Sciatic nerve (tissue), 2 donors: ENCODE measurements around the gene LAMA1. TPM values are rescaled to one million over a fixed set of nuclear protein-coding genes. Genes with fewer than 3 reads are reported as not detected.

Experiments used
- ATAC-seq: fragments of 200-7000 bp; cut with Tn5 transposase; one replicate; pipeline ENCODE4 v1.9.1; 2020; ENCODE audit warnings: mild to moderate bottlenecking, moderate library complexity
- DNase-seq: peaks from one replicate; pipeline ENCODE4 v3.0.0-alpha.2; 2020; ENCODE audit warnings: low spot score
- intact Hi-C: fragments of 100-400 bp; cut with DNase I; formaldehyde crosslinking; loops from one replicate; pipeline ENCODE4 v1.14.2; 2022
- total RNA-seq: library from RNA; stranded (reverse); fragmentation: NEBNext Ultra II Directional; extraction: Animal tissue kit (Norgen Biotek cat#: 25700); gene quantifications from one replicate; pipeline ENCODE4 v1.2.1, GENCODE V29; 2021
- donor health status: DM: no; HTN: no; CAD: no.
- donor health status: DM: no; HTN: no; CAD: no.

LAMA1 gene
- total RNA-seq, 1 donor from 2014 or later, result 2.0 TPM

DNA sequence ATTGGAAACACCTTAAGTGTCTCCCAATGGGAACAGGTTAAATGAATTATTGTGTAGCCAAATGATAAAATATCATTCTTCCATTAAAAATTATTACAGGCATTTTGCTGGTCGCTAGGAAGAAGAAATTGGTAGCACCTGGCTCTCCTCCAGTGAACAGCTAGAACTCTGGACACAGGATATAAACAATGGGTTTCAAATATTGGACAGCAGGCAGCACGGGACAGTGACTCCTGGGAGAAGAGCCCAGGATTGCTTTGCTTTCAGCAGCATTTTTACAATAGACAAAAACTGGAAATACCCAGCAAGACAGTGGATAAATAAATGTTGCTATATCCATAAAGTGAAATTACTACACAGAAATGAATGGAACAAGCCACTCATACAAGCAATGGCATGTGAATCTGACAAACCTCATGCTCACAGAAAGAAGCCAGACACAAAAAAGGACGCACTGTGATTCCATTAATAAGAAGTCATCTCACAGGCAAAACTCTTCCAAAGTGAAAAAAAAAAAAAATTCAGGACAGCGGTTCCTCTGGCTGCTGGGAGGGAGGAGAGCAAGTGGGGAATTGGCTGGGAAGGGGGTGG, 50.5 kb downstream of the LAMA1 start:
- ATAC-seq (no peak), DNase-seq (no peak)
- intact Hi-C loops, result no loop called here

- DNase-seq, result no peak
- intact Hi-C loops, result no loop called here
- no peak for ATAC-seq
Measured at GRCh38 chr18:7065736-7066135, 51.9 kb downstream of the LAMA1 start.

GRCh38 chr18:7064346-7064745, 53.3 kb downstream of the LAMA1 start:
- DNase-seq (no peak), ATAC-seq (no peak)

DNA sequence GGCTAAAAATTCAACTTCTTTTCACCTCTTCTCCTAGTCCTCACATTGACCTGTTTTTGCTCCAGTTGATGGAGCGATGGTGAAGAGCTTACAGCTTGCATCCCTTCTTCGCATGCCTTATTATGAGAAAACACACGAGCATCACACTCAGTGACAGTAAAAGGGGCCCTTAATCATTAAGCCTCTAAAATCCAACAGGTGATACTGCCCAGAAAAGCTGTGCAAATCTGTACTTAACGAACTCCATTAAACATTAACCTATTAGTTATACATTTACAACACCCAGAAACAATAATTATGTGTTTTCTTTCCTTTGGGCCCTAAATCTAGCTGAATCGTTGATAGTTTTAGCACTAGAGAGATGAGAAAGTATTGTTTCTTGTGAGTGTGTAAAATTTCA, 54.8 kb downstream of the LAMA1 start:
- intact Hi-C loops, result loop anchor here (5.0 kb wide), 1 partner anchor 1414 kb away; no protein-coding TSS in a partner anchor
- no peak for ATAC-seq
- no peak for DNase-seq

More at GRCh38 chr18:7064346-7064745, 53.3 kb downstream of the LAMA1 start:
- intact Hi-C loops, result loop anchor here (5.0 kb wide), 1 partner anchor 1413 kb away; no protein-coding TSS in a partner anchor

GRCh38 chr18:7062236-7062635, 55.4 kb downstream of the LAMA1 start:
- intact Hi-C loops, result loop anchor here (5.0 kb wide), 1 partner anchor 1415 kb away; no protein-coding TSS in a partner anchor
- no peak for DNase-seq
- no peak for ATAC-seq

DNA sequence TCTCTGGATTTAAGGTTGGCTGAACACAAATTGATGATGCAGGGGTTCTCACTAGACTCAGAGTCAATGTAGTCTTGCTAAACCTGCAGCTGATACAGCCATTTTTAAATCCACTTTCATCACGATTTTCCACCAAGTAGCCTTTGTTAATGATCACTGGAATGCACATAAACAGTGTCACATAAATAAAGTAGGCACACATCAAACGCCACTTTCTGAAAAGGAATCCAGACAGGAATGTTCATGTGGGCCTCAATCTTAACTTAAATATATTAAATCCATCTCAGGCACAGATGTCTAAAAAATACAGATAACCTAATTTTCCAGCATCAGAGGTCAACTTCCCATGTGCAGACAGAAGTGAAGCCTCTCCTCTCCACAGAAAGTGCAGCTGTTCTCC, 58.3 kb downstream of the LAMA1 start:
- no peak for ATAC-seq
- DNase-seq, result no peak
- intact Hi-C loops, result no loop called here

DNA sequence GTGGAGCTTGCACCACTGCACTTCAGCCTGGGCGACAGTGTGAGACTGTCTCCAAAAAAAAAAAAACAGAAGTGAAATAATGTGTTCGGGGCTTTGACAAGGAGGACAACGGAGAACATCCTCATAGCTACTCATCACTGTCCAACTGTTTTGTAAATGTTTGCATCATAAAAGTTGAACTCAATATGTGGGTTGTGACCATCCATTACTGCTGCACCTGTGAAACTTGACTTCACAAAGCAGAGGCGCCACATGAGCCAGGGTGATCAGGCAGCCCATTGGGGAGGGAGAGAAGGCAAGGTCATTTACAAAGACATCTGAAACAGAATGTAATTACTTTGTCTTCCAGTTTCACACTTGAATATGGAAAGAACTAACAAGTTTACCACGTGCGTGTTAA, 61.6 kb downstream of the LAMA1 start:
- no peak for DNase-seq
- intact Hi-C loops, result no loop called here
- ATAC-seq, result no peak

- DNase-seq (no peak), ATAC-seq (no peak)
- intact Hi-C loops, result no loop called here
Measured at GRCh38 chr18:7049951-7050350, 67.6 kb downstream of the LAMA1 start.

DNA sequence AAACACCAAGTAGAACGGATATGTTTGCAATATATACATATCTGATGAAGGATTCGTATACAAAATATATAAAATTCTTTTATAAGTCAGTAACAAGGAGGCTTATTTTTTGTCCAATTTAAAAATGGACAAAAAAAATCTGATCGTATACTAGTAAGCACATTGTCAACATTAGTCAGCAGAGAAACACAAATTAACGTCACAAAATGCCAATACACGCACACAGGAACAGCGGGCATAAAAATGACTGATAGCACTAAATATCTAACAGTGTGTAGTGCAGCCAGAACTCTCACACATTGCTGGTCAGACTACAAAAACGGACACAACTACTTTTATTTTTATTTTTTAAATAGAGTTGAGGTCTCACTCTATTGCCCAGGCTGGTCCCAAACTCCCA, 69.5 kb downstream of the LAMA1 start:
- DNase-seq (no peak), ATAC-seq (no peak)
- intact Hi-C loops, result no loop called here

GRCh38 chr18:7047336-7047735, 70.3 kb downstream of the LAMA1 start:
- no peak for DNase-seq
- intact Hi-C loops, result no loop called here
- ATAC-seq, result no peak

DNA sequence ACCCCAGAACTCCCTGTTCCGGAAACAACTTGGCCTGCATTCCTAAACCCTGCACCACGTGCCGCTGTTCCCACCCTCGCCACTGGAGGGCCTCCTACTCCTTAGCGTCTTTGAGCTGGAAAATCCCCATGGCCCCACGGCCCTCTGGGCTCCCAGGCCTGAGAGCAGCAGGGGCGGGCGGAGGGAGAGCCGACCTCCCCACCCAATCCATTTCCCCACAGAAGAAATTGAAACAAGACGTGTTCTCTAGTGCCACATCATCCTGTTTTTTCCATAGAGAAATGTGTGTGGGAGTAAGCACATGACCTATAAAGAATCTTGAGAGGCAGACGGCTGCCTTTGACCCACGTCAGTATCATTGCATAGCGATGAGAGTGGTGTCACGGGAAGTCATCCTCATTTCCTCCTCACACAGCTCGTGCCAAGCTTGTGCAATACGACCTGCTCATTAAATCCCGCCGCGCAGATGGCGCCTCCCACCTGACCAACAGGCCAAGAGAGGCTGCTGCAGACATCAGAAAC, 79.2 kb downstream of the LAMA1 start:
- intact Hi-C loops, result no loop called here
- DNase-seq (peak; percentile 90), ATAC-seq (peak; percentile 98)

DNA sequence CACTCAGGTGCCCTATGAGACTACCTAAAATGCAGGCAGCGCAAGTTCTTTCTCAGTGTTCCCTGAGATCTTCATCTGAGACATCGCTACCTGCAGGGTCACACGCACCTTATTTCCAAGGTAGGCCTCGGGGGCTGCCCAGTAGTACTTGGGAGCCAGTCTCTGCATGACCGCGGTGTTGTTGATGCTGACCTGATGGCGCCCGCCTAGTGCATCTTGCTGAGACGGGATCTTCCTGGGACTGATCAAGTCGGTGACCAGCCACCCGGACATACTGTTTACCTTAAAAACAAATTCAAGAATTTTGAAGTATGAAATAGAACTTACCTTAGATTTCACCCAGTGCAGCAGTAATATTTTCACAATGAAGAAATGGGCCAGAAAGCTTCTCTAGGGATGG, 80.1 kb downstream of the LAMA1 start:
- DNase-seq (no peak), ATAC-seq (no peak)
- intact Hi-C loops, result no loop called here

DNA sequence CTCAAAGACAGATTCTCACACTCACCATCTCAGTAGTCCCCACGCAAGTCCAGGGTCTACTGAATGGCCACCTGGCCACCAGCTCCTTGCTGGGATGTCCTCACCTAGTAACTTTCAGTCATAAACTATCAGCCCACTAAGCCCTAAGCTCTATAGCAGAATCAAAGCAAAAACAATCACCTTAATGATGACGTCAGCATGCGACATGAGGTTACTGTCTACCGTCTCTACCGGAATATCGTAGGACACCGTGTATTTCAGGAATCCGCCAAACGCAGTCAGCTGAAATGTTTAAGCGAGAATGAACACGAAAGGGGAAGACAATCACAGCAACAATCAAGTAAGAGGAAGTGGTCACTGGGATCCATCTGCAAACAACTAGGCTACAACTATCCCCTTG, 81.8 kb downstream of the LAMA1 start:
- intact Hi-C loops, result no loop called here
- no peak for ATAC-seq
- DNase-seq, result no peak

DNA sequence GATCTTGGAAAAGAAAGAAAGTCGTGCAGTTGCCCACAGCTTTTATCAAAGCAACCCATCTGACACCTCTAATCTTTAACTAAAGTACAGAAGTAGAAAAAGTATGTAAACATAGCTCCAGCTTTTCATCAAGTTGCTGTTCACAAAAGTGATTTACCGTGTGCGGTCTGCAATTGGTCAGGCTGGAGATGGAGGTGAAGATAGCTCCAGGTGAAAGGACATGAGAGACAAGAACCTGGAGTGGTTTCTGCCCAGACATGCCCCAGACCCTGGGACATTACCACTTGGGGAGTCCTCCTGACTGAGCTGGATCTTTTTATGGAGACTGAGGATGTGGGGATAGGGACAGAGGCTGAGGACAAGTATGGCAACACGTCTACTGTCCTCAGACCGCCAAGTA, 82.7 kb downstream of the LAMA1 start:
- DNase-seq (no peak), ATAC-seq (no peak)
- intact Hi-C loops, result no loop called here

- ATAC-seq (no peak), DNase-seq (no peak)
- intact Hi-C loops, result no loop called here
Measured at GRCh38 chr18:7032537-7032936, 85.1 kb downstream of the LAMA1 start.

GRCh38 chr18:7028625-7029024, 89.0 kb downstream of the LAMA1 start:
- intact Hi-C loops, result no loop called here
- no peak for ATAC-seq
- DNase-seq, result no peak

DNA sequence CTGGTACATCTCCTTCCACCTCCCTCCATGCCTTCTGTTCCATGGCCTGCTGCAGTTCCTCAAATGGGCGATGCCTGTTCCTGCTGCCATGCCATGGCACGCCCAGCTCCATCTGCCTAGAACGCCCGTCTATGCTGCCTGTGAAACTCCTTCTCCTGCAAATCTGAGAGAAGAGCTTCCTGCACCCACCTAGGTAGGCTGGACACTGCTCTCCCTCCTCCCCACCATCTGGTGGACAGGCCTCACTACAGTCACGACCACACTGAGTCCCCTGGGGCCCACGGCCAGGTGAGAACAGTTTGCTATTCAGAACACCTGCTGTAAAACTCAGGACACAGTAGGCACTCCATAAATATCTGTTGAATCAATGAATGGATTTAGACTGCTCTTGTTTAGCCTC, 92.4 kb downstream of the LAMA1 start:
- intact Hi-C loops, result no loop called here
- no peak for DNase-seq
- ATAC-seq, result no peak

GRCh38 chr18:7023581-7023980, 94.0 kb downstream of the LAMA1 start:
- intact Hi-C loops, result no loop called here
- DNase-seq (no peak), ATAC-seq (no peak)

DNA sequence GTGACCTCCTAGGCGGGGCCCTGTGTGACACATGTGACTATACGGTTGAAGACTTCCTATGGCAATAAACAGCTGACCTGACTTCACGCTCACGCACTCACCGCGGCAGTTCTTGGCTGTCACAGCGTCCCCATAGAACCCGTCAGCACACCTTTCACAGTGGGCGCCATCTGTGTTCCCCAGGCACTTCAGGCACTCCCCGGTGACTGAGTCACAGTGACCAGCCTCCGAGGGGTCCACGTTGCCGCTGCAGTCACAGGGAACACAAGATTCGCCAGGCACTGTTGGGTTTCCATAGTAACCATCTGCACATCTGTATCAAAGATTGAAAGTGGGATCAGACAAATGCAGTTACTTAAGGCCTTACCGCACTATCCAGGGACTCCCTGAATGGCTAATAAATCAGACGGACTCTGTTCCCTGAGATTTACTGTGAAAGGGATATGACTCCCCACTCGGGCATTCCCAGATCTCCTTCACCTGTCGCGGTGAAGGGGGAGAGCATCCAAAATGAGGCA, 94.5 kb downstream of the LAMA1 start:
- no peak for ATAC-seq

DNA sequence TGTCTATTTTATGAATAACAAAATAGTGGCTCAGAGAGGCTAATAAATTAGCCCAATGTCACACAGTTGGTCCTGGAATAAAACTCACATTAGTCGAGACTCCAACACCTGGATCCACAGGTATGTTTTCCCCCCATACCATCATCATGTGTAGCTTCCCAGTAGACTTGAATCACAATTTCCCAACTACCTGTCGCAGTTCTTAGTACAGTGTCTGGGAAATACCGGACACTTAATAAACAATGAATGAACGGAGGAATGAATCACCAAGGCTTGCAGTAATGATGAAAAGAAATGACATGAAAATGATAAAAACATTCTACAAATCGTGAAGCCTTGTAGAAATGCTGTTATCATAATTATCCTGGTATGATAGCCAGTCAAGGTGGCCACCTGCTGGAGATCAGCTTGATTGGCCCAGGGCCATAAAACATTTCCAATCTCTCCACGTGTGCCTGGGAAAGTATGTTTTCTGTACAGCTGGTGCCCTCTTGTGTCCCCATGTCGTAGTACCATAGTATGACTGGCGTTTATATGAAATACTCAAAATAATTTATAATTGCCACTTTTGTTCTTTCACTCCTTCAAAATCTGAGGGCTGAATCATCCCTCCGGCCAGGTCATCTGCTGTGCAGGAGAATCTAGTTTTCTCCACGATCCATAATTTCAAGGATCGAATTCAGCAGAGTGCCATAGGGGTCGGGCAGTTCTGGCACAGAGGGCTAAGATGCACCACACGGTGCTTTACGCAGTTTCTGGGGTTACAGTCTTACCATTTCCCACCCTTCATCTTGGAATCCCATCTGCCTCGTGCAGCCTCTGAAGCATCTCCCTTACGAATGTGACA, 95.4 kb downstream of the LAMA1 start:
- intact Hi-C loops, result no loop called here
- ATAC-seq (no peak), DNase-seq (no peak)

More for the DNA sequence above, 94.5 kb downstream of the LAMA1 start:
- intact Hi-C loops, result no loop called here
- no peak for DNase-seq
